ENCODE data around the gene DDX46. TPM values are rescaled to one million over a fixed set of nuclear protein-coding genes. Genes with fewer than 3 reads are reported as not detected.
"Not testable (repeated sequence)": the region's sequence is repeated elsewhere in the genome, so short reads cannot be mapped to it uniquely, and the experiment has no call there.

Gene DDX46
- total RNA-seq, 2 experiments from 2014 or later = 75.9 to 77.0 TPM

DNA sequence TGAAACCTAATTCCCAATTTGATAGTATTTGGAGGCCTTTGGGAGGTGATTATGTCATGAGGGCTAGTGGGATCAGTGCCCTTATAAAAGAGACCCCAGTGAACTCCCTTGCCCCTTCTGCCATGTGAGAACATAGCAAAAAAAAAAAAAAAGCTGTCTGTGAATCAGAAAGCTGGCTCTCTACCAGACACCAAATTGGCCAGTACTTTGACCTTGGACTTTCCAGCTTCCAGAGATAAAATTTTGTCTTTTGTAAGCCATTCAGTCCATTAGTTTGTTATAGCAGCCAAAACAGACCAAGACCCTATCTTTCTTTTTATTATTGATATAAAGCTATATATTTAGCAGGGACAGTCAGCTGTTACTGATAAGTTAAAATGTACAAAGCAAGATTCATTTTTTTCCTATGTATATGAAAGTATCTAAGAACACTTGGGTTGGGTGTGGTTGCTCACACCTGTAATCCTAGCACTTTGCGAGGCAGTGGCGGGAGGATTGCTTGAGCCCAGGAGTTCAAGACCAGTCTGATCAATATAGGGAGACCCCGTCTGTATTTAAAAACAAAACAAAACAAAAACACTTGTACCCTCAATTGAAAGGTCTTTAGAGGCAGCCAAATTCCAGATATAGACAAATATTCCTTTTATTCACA lies 79.1 kb downstream of the DDX46 start:
- Mint-ChIP-seq H3K4me1 (no peaks in the 10 kb centered on the region), H3K36me3 (peaks cover 32% of the 10 kb centered on the region), H3K27me3 (no peaks in the 10 kb centered on the region), H3K9me3 (ENCODE audit: low read depth) (no peaks in the 10 kb centered on the region), H3K4me3 (no peak overlapping the region), H3K27ac (no peak overlapping the region)
- DNase-seq = no peak
- ATAC-seq = no peak
- CTCF ChIA-PET = interaction anchor here (1.3 kb wide), 1 partner anchor 67 kb away, joined by 4 read pairs; no protein-coding TSS in a partner anchor

DNA sequence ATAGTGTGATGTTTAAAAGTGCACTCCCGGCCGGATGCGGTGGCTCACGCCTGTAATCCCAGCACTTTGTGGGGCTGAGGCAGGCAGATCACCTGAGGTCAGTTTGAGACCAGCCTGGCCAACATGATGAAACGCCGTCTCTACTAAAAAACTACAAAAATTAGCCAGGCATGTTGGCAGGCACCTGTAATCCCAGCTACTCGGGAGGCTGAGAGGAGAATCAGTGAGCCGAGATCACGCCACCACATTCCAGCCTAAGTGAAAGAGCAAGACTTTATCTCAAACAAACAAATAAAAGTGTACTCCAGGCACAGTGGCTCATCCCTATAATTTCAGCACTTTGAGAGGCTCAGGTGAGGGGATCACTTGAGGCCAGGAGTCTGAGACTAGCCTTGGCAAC lies 79.8 kb downstream of the DDX46 start:
- H3K4me3 Mint-ChIP-seq; H3K9me3 Mint-ChIP-seq (ENCODE audit: low read depth); H3K4me1 Mint-ChIP-seq; ATAC-seq; CTCF ChIA-PET; H3K27ac Mint-ChIP-seq; DNase-seq; H3K27me3 Mint-ChIP-seq: not testable (repeated sequence)
- peaks cover 29% of the 10 kb centered on the region for H3K36me3 Mint-ChIP-seq

DNA sequence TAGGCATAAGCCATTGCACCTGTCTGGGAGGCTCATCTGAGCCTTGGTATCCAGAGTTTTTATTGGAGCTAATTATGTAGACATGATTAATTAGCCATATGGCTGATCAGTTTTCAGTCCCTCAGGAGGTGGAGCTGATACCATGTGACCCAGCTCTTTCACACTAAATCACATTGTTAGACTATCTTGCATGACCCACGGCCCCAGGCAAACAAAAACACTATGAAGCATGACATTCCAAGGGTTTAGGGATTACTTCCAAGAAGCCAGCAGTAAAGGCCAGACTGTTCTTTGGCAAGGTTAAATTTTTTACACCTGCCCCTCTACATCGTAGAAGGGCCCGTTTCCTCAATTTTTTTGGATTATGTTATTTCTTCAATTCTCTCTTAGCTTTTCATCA lies 82.2 kb downstream of the DDX46 start:
- no peak for DNase-seq
- no peak for ATAC-seq
- no peak overlapping the region for H3K4me3 Mint-ChIP-seq
- no peaks in the 10 kb centered on the region for H3K27me3 Mint-ChIP-seq
- H3K4me1 Mint-ChIP-seq = peaks cover 10% of the 10 kb centered on the region
- CTCF ChIA-PET = interaction anchor here (1.0 kb wide), 1 partner anchor 24 kb away, joined by 3 read pairs; no protein-coding TSS in a partner anchor
- H3K36me3 Mint-ChIP-seq = peaks cover 25% of the 10 kb centered on the region
- no peak overlapping the region for H3K27ac Mint-ChIP-seq
- no peaks in the 10 kb centered on the region for H3K9me3 Mint-ChIP-seq (ENCODE audit: low read depth)

DNA sequence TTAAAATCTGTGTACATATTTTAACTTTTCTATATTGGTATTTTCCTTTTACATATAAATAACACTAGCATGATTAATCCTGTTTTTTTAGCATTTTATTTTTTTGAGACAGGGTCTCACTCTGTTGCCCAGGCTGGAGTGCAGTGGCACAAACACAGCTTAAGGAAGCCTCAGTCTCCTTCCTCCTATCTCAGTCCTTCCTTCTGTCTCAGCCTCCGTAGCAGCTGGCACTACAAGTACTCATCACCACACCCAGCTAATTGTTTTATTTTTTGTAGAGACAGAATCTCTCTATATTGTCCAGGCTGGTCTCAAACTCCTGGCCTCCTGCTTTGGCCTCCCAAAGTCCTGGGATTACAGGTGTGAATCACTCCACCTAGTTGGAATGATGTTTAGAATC lies 85.7 kb downstream of the DDX46 start:
- H3K27ac Mint-ChIP-seq = peak overlapping the region; percentile 43
- H3K36me3 Mint-ChIP-seq = peaks cover 20% of the 10 kb centered on the region
- CTCF ChIA-PET = no interaction called here
- H3K4me3 Mint-ChIP-seq = no peak overlapping the region
- ATAC-seq (no peak), DNase-seq (no peak)
- no peaks in the 10 kb centered on the region for H3K27me3 Mint-ChIP-seq
- H3K4me1 Mint-ChIP-seq = peaks cover 27% of the 10 kb centered on the region
- H3K9me3 Mint-ChIP-seq (ENCODE audit: low read depth) = no peaks in the 10 kb centered on the region

DNA sequence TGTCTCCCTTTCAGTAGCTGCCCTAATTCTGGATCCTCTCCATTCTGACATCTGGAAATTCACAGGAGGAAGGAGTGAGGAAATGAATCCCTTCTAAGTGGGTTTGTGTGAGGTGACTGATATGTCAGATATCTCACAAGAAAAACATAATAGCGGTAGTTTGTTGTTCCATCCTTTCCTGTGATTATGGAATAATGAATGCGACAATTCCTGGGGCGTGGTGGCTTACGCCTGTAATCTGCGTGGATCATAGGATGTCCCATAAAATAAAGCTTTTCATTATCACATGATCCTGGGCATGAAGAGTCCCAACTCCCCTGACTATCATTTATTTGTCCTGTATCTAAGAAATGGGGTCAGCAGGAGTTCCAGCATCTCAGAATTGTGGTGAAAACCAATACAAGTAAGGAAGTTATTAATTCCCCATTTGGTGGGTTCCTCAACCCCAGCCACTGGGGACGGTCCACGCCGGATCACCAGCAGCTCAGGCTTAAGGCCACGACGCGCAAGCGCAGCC lies 86.8 kb downstream of the DDX46 start:
- no peaks in the 10 kb centered on the region for H3K27me3 Mint-ChIP-seq
- CTCF ChIA-PET = interaction anchor here (0.8 to 1.6 kb wide), 8 partner anchors 12 to 258 kb away, joined by 3 to 15 read pairs (median 4); partner anchors contain the start of genes CAMLG, DDX46, PCBD2 and TXNDC15
- H3K9me3 Mint-ChIP-seq (ENCODE audit: low read depth) = no peaks in the 10 kb centered on the region
- H3K36me3 Mint-ChIP-seq = peaks cover 17% of the 10 kb centered on the region
- ATAC-seq = no peak
- H3K4me3 Mint-ChIP-seq = peak overlapping the region; percentile 86
- H3K4me1 Mint-ChIP-seq = peaks cover 33% of the 10 kb centered on the region
- peak overlapping the region; percentile 97 for H3K27ac Mint-ChIP-seq
- DNase-seq = no peak

DNA sequence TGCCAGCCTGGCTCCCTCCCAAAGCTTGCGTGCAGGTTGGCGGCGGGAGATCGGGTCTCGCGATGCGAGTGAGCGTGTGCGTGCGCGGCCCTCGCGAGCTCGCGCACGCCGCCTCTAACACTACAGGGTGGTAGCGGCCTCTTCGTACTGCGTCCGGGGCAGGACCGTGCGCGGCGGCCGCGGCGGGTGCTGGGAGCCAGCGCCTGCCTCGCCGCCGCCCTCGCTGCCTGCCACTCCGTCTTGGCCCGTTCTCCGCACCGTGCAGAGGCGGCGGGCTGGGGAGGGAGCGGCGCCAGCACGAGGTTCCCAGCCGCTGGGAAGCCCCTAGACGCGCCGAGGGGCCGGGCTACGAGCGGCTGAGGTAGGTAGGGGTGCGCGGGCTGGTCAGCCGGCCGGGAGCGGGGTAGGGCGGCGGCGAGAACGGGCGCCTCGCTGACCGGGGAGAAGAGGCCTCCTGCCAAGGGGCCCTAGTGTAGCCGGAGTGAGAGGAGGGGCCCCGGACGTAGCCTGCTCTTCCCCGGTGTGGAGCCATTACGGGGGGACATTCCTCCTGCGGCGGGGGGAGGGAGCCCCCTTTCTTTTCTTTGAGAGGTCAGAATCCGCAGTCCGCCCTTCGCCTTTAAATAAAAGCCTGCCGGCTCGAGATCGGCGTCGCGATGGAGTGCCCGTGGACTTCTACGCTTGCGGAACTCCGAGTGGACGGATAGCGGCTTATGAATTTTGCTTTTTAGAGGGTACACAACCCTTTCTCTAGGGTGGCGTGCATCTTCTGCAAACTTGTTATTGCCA lies 87.5 kb downstream of the DDX46 start, which contains the start of gene C5orf24:
Gene C5orf24, plus strand, starts transcription at position 117 of the 789 bp plus-strand sequence. CDS start 8,933 bp downstream, outside the sequence.
- DNase-seq (peak; percentile 96), ATAC-seq (peak; percentile 97)
- CTCF ChIA-PET = interaction anchor here (0.8 to 1.6 kb wide), 10 partner anchors 13 to 259 kb away, joined by 3 to 15 read pairs (median 4); partner anchors contain the start of genes CAMLG, DDX46, PCBD2 and TXNDC15
- Mint-ChIP-seq H3K4me1 (peaks cover 37% of the 10 kb centered on the region), H3K9me3 (ENCODE audit: low read depth) (no peaks in the 10 kb centered on the region), H3K27ac (peak within 1 kb of the TSS; percentile 97), H3K4me3 (peak within 1 kb of the TSS; percentile 86), H3K36me3 (peaks cover 14% of the 10 kb centered on the region), H3K27me3 (no peaks in the 10 kb centered on the region)

DNA sequence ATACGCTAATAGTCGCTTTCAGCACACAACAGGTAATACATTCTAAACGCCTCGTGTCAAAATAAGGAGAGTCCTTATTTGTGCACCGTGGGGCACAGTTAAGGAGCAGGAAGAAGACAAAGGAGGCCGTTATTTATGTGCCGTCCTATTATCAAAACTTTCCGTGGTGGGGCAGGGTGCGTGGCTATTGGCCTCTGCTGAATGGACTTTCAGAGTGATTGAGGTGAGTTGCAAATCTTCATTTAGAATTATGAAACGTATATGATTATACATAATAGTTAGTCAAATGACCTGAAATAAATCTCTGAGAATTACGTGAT lies 88.0 kb downstream of the DDX46 start:
- peak overlapping the region; percentile 97 for H3K27ac Mint-ChIP-seq
- DNase-seq (peak; percentile 51), ATAC-seq (peak; percentile 7)
- H3K4me1 Mint-ChIP-seq = peaks cover 42% of the 10 kb centered on the region
- H3K9me3 Mint-ChIP-seq (ENCODE audit: low read depth) = no peaks in the 10 kb centered on the region
- peaks cover 14% of the 10 kb centered on the region for H3K36me3 Mint-ChIP-seq
- no peaks in the 10 kb centered on the region for H3K27me3 Mint-ChIP-seq
- H3K4me3 Mint-ChIP-seq = peak overlapping the region; percentile 86
- CTCF ChIA-PET = interaction anchor here (0.8 to 1.5 kb wide), 5 partner anchors 13 to 108 kb away, joined by 3 to 9 read pairs (median 6); partner anchors contain the start of genes CAMLG, PCBD2 and TXNDC15

DNA sequence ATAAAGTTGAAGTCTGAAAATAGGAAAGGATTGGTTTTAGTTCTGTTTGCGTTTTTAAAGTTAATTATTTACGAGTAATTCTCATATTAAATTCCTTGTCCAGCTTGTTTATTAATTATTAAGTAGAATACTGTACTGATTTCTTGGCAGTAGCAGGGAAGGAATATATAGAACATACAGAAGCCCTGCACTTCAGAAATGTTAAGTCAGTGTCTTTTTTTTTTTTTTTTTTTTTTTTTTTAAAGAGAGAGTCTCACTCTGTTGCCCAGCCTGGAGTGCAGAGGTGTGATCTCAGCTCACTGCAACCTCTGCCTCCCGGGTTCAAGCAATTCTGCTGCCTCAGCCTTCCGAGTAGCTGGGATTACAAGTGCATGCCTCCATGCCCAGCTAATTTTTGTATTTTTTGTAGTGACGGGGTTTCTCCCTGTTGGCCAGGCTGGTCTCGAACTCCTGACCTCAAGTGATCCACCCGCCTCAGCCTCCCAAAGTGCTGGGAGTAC lies 90.9 kb downstream of the DDX46 start:
- peaks cover 58% of the 10 kb centered on the region for H3K4me1 Mint-ChIP-seq
- peak overlapping the region; percentile 58 for H3K27ac Mint-ChIP-seq

DNA sequence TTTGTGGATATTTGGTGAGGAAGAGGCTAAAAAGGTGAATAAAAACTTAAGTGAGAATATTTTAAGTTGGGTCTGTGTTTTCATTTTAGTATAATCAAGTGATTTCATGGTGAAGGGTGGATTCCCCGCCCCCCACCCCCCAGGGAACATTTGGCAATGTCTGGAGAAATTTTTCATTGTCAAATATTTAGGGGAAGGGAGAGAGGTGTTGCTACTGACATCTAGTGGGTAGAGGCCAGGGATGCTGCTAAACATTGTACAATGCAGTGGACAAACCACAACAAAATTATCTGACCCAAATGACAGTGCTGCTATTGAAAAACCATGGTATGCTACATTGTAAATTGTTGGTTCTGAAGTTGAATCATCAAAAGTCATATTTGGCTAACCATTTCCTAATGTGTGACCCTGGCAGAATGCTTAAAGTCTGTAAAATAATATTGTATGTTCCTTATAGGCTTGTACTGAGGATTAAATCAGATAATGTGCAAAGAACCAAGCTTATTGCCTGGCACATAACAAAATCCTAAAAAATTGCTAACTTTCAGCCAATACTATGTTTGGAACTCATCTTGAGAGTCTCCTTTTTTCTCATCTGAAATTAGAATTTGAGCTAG lies 92.8 kb downstream of the DDX46 start:
- H3K27ac Mint-ChIP-seq = peak overlapping the region; percentile 7
- CTCF ChIA-PET = interaction anchor here (0.5 to 4.3 kb wide), 7 partner anchors 9 to 1887 kb away, joined by 3 to 13 read pairs (median 3); partner anchors contain the start of genes DDX46, PCBD2 and TXNDC15

More for the DNA sequence above, 90.9 kb downstream of the DDX46 start:
- H3K4me3 Mint-ChIP-seq; DNase-seq; ATAC-seq; H3K9me3 Mint-ChIP-seq (ENCODE audit: low read depth); H3K27me3 Mint-ChIP-seq: not testable (repeated sequence)
- peaks cover 25% of the 10 kb centered on the region for H3K36me3 Mint-ChIP-seq
- CTCF ChIA-PET = interaction anchor here (0.7 to 4.3 kb wide), 4 partner anchors 10 to 111 kb away, joined by 3 to 13 read pairs (median 5); partner anchors contain the start of genes CAMLG, PCBD2 and TXNDC15

DNA sequence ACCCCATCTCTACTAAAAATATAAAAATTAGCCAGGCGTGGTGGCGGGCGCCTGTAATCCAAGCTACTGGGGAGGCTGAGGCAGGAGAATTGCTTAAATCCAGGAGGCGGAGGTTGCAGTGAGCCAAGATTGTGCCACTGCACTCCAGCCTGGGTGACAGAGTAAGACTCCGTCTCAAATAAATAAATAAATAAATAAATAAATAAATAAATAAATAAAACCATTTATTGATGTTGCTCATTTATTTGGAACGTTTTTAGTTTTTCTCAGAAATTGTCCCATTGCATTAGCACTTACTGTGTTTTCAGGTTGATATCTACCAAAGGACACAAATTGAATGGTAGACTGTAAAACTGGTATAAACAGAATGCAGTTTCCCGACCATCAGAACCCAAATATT lies 97.9 kb downstream of the DDX46 start:
- DNase-seq; ATAC-seq; H3K27me3 Mint-ChIP-seq; H3K27ac Mint-ChIP-seq; H3K9me3 Mint-ChIP-seq (ENCODE audit: low read depth); H3K4me3 Mint-ChIP-seq: not testable (repeated sequence)
- peaks cover 37% of the 10 kb centered on the region for H3K36me3 Mint-ChIP-seq
- CTCF ChIA-PET = interaction anchor here (2.6 kb wide), 1 partner anchor 48 kb away, joined by 13 read pairs; the partner anchor contains the start of gene PCBD2
- H3K4me1 Mint-ChIP-seq = peaks cover 29% of the 10 kb centered on the region

More for the DNA sequence above, 92.8 kb downstream of the DDX46 start:
- Mint-ChIP-seq H3K36me3 (peaks cover 37% of the 10 kb centered on the region), H3K4me1 (peaks cover 59% of the 10 kb centered on the region), H3K9me3 (ENCODE audit: low read depth) (no peaks in the 10 kb centered on the region), H3K27me3 (no peaks in the 10 kb centered on the region), H3K4me3 (no peak overlapping the region)
- no peak for ATAC-seq
- DNase-seq = peak; percentile 42

DNA sequence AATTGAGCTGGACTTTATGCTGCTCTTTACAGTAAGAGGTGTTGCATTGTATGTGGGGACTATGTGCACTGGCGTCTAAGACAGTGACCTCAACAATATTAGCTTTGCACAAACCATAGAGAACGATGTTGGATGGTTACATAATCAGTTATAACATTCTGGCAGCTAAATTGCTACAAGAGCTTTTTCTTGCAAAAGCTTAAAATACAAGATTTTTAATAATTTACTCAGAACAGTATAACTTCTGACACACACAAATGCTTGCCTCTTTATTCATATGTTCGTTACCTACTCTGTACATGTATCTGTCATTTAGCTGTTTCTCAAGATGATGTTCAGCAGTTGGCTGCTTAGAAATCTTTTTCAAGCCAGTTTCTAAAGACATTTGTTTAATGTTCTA lies 98.8 kb downstream of the DDX46 start:
- DNase-seq = peak; percentile 7
- Mint-ChIP-seq H3K36me3 (peaks cover 33% of the 10 kb centered on the region), H3K9me3 (ENCODE audit: low read depth) (no peaks in the 10 kb centered on the region), H3K27me3 (no peaks in the 10 kb centered on the region), H3K4me3 (no peak overlapping the region), H3K27ac (no peak overlapping the region), H3K4me1 (peaks cover 23% of the 10 kb centered on the region)
- CTCF ChIA-PET = no interaction called here
- ATAC-seq = no peak

DNA sequence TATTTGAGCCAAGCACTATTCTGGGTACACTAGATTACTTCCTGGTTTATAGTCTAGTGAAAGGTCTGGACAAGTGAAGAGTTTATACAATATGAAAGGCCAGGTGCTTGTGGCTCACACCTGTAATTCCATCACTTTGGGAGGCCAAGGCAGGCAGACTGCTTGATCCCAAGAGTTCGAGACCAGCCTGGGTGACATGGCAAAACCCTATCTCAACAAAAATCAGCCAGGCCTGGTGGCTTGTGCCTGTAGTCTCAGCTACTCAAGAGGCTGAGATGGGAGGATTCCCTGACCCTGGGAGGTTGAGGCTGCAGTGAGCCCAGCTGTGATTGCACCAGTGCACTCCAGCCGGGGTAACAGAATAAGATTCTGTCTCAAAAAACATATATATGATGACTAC lies 106.1 kb downstream of the DDX46 start:
- CTCF ChIA-PET = no interaction called here
- no peaks in the 10 kb centered on the region for H3K27me3 Mint-ChIP-seq
- peaks cover 4% of the 10 kb centered on the region for H3K36me3 Mint-ChIP-seq
- H3K4me1 Mint-ChIP-seq = peaks cover 2% of the 10 kb centered on the region
- H3K27ac Mint-ChIP-seq = no peak overlapping the region
- DNase-seq (no peak), ATAC-seq (no peak)
- H3K9me3 Mint-ChIP-seq (ENCODE audit: low read depth) = no peaks in the 10 kb centered on the region
- H3K4me3 Mint-ChIP-seq = no peak overlapping the region

All from activated CD8-positive, alpha-beta memory T cell treated with anti-CD3 and anti-CD28 coated beads, Interleukin-2, amount 10 ng/mL, durations not matched to agents 7 days and 5 days (primary cell).